Cerebellar cortex (tissue), 1 donor: ENCODE data around the gene CTCF.

Experiments used
- DNase-seq: peaks from one replicate; pipeline ENCODE4 v3.0.0-alpha.2; 2015; ENCODE audit warnings: low spot score

The CTCF gene

DNA sequence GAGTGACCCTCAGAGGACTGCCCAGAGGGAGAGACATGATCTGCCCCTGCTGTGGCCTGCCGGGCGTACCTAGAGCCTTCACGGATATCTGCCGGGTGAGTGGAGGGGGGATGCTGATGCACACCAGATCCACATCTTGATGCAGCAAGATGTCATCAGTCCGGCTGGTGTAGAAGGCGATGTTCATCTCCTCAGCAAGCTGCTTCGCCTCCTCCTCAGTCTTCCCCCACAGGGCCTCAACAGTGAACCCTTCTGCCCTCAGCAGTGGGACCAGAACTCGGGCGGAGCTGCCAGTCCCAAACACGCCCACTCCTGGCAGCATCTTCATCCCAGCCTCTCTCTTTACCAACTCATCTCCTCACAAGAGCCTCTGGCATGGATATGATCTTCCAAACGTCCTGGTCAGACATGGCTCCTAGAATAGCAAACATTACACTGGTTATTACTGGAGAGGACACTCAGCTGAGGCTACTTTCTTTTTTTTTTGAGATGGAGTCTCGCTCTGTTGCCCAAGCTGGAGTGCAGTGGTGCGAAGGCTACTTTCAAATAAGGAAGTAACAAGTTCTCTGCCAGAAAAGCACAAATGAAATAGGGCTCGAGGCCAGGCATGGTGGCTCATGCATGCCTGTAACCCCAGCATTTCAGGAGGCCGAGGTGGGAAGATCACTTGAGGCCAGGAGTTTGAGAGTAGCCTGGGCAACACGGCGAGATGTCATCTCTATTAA is 123.2 kb downstream of the CTCF start:
- DNase-seq = no peak
